ENCODE results near the gene GMIP. TPM values are rescaled to one million over a fixed set of nuclear protein-coding genes. Genes with fewer than 3 reads are reported as not detected.

GMIP gene
- total and polyA plus RNA-seq, 2 of the 4 experiments (the other 2 are of a cell fraction): 4.1 to 11.0 TPM

- ChIA-PET CTCF (no interaction called here), POLR2A (ENCODE audit: unreplicated experiment) (no interaction called here)
- TF ChIP-seq BHLHE40 (IDR thresholded peaks at IDR 0.05; ENCODE audit: low read depth, low read length): no peak
- no peak for TF ChIP-seq RAD21 (IDR thresholded peaks at IDR 0.05; ENCODE audit: low read length)
- no peak for TF ChIP-seq RFX5 (IDR thresholded peaks at IDR 0.05; ENCODE audit: low read depth, low read length)
- no peak overlapping the region for H4K8ac ChIP-seq (ENCODE audit: low read depth in 2 of 2, low read length in 2 of 2)
- H2BK20ac ChIP-seq (ENCODE audit: low read depth, low read length): no peak overlapping the region
- intact Hi-C loops (cut with micrococcal nuclease): no loop called here
- no peaks in the 10 kb centered on the region for H4K20me1 ChIP-seq (ENCODE audit: insufficient read depth, low read length)
- H3K9me1 ChIP-seq (ENCODE audit: insufficient read depth, low read length): no peaks in the 10 kb centered on the region
- no peak for ATAC-seq (ENCODE audit: low read depth)
- H2AK5ac ChIP-seq (ENCODE audit: low read depth, low read length): no peak overlapping the region
- no peak overlapping the region for H3K18ac ChIP-seq (ENCODE audit: low read depth, low read length)
- peaks cover 14% of the 10 kb centered on the region for H3K9me3 ChIP-seq (ENCODE audit: control insufficient read depth, insufficient read depth, low read length)
- H2BK15ac ChIP-seq (ENCODE audit: low read depth, low read length): no peak overlapping the region
- H3K4me1 ChIP-seq (ENCODE audit: control insufficient read depth, insufficient read depth, low read length): no peaks in the 10 kb centered on the region
- in situ Hi-C loops (cut with MboI; ENCODE audit: low sequenced_read_pairs): no loop called here
- H3K56ac ChIP-seq (ENCODE audit: extremely low read depth, insufficient read depth, low read length): no peak overlapping the region
- no TSS peak for BruUV-seq (replicated peaks)
- no peak overlapping the region for H2AFZ ChIP-seq (replicated peaks; ENCODE audit: low read length, poor library complexity)
- no peaks in the 10 kb centered on the region for H3K27me3 ChIP-seq (ENCODE audit: control insufficient read depth, insufficient read depth, low read length)
- no peak overlapping the region for H4K5ac ChIP-seq (ENCODE audit: low read depth, low read length)
- no peak overlapping the region for H3K4ac ChIP-seq (ENCODE audit: low read depth, low read length)
- no peak overlapping the region for H2AK9ac ChIP-seq (replicated peaks; ENCODE audit: low read depth, low read length, poor library complexity)
- no peak overlapping the region for H4K91ac ChIP-seq (ENCODE audit: insufficient read depth, low read depth, low read length)
- no peak overlapping the region for H3K4me3 ChIP-seq (ENCODE audit: insufficient read depth, low read depth, low read length)
- dilution Hi-C loops (cut with HindIII; ENCODE audit: low sequenced_read_pairs, unreplicated experiment): no loop called here
- H3K23ac ChIP-seq (ENCODE audit: low read depth, low read length): no peak overlapping the region
- no peak overlapping the region for H3K4me2 ChIP-seq (ENCODE audit: low read depth, low read length)
- no peaks in the 10 kb centered on the region for H3K79me1 ChIP-seq (ENCODE audit: low read depth in 1 of 2, low read length in 2 of 2)
- DNase-seq: no peak
- no peak overlapping the region for H3K27ac ChIP-seq (ENCODE audit: insufficient read depth, low read length)
- H3K9ac ChIP-seq (ENCODE audit: low read depth, low read length): no peak overlapping the region
- no peak overlapping the region for H3K14ac ChIP-seq (replicated peaks; ENCODE audit: low read depth, low read length)
- no peaks in the 10 kb centered on the region for H3K36me3 ChIP-seq (ENCODE audit: control insufficient read depth, insufficient read depth, low read length)
- H2BK5ac ChIP-seq (ENCODE audit: low read depth, low read length, poor library complexity, severe bottlenecking): no peak overlapping the region
- WGBS, 2 experiments (ENCODE audit: extremely low coverage in 2 of 2, insufficient read length in 1 of 2): no CpG with 5 or more reads among the region's 3 CpGs
- H2BK120ac ChIP-seq (ENCODE audit: low read depth, low read length): no peak overlapping the region
Measured at GRCh38 chr19:19687090-19687489, 43.6 kb upstream of the GMIP start.
